GM19397 (cell line): ENCODE measurements around the gene AK1.
"Not testable (repeated sequence)": the region's sequence is repeated elsewhere in the genome, so short reads cannot be mapped to it uniquely, and the experiment has no call there.

ENCODE experiments used
- ATAC-seq: cut with Tn5 transposase; IDR thresholded peaks from one replicate; pipeline ENCODE4 v1.9.1; 2021; ENCODE audit warnings: mild to moderate bottlenecking, moderate library complexity; ENCODE audit not compliant: unreplicated experiment

AK1 gene

GRCh38 chr9:127852829-127853228, 24.6 kb downstream of the AK1 start:
- no peak for ATAC-seq

DNA sequence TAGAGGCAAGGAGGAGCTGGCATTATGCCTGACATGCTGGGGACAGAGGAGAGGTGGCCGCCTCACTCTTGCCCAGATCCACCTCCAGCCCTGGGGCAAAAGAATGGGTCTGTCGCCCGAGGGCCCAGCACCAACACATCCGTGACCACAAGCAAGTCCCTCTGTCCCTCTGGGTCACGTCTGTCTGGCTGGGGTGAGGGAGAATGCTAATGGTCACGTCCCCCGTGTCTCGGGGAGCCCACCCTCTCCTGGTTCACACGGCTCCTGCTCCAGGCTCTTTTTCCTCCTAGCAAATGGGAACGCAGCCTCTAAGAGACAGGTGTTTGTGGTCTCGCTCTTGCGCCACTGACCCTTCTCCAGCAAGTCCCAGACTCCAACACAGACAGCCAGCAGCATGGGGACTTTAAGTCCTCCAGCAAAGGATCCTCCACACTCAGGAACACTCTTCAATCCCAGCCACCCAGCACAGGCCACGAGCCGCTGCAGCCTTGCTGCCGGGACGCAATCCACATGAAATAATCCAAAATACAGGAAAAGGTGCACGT, 27.1 kb downstream of the AK1 start:
- no peak for ATAC-seq

- no peak for ATAC-seq
These were observed 28.5 kb downstream of the AK1 start for GRCh38 chr9:127848756-127849504.

GRCh38 chr9:127847833-127848755, 29.4 kb downstream of the AK1 start:
- no peak for ATAC-seq

DNA sequence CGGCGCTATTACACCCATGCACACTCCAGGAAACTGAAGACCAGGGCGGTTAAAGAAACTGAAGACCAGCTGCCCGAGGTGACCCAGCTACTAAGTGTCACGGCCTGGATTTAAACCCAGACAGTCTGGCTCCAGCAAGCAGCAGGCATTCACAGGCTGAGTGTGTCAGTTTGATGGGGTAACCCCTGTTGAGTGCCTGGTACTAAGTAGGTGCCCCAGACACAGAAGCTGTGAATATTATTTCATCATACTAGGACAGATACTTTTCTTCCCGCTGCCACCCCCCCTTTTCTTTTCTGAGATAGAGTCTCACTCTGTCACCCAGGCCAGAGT, 30.3 kb downstream of the AK1 start:
- no peak for ATAC-seq

- no peak for ATAC-seq
These were observed 30.9 kb downstream of the AK1 start for GRCh38 chr9:127846443-127847177.

GRCh38 chr9:127845619-127846018, 31.9 kb downstream of the AK1 start:
- not testable (repeated sequence) for ATAC-seq

DNA sequence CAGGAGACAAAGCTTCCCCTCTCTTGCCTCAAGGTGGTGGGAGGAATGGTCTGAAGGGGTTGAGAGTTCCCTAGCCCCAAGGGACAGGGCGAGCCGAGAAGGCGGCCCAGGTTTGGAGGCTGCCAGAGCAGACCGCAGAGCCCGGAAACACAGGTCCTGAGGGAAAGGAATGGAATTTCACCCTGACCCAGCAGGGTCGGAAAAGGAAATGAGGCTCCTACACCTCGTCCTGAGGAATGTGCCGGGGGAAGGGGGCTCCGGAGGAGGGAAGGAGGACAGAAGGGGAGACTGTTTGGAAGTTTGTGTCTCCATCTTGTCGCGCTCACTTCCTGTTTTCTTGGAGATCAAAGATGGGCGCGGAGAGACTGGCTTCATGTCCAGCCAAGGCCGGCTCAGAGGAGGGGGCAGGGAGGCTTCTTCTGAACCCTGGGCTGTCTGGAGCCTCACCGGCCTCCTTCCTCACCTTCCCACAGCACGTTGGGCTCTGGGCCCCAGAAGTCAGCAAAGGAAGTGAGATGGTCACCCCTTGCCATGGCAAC, 32.6 kb downstream of the AK1 start:
- ATAC-seq = no peak

DNA sequence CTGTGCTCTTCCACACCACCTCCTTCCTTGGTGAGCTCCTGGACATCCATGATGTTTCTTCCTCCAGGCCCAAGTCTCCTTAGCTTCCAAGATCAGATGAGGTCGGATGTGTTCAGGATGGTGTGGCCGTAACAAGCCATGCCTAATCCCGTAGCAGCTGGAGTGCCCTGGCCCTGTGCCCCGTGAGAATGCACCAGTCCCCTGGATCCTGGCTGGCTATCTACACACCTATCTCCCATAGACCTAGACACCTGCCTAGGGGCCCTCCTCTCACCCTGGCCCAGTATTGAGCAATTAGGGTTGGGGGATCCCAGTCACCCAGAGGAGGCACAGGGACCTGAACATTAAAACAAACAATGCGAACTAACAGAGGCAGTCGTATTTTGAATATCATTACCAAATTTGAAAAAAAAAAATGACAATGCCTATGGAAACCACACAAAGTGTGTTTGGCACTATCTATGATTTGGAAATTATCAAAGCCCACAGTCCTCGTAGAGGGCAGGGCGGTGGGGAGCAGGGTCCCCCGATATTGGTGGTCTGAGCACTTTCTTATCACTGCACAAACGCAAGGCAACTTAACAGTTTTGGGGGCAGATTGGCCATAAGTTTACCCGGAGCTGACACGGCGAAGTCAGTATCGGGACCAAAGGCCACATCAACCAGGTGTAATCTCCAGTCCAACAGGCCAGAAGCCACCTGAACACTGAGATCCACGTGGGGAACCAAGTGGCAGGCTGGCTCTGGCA, 36.2 kb downstream of the AK1 start:
- no peak for ATAC-seq

DNA sequence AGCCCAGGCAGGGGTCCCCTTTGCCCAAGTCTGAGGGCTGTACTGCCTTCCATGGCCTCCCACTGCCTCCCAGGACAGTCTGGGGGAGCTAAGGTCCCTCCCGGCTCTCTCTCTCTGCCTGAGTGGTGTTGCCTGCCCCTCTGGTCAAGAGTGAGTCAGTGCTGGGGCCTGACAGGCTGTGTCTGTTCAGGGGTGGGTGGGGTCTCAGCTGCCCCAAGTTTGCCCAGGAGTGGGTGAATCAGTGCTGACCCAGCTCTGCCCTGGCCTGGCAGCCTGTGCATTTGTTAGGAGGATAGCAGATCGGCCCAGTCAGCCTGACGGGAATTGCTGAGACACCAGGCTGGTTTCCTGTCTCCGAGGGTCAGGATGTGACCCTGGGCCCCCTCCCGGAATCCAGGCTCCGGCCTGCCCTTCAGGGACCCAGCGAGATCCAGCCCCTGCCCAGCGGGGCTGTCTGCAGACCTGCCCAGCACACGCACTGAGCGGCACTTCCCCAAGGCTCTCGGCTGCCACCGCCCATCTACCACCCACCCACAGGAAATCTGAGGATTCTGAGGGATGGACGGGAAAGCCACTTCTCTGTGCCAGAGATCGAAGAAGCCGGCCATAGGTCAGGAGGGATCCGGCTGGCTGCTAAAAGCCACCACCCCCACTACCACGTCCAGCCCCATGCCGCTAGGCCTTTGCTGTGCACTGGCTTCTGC, 38.9 kb downstream of the AK1 start:
- no peak for ATAC-seq

GRCh38 chr9:127837346-127837745, 40.1 kb downstream of the AK1 start:
- no peak for ATAC-seq

- ATAC-seq = not testable (repeated sequence)
These were observed 40.9 kb downstream of the AK1 start for GRCh38 chr9:127836561-127836960.

DNA sequence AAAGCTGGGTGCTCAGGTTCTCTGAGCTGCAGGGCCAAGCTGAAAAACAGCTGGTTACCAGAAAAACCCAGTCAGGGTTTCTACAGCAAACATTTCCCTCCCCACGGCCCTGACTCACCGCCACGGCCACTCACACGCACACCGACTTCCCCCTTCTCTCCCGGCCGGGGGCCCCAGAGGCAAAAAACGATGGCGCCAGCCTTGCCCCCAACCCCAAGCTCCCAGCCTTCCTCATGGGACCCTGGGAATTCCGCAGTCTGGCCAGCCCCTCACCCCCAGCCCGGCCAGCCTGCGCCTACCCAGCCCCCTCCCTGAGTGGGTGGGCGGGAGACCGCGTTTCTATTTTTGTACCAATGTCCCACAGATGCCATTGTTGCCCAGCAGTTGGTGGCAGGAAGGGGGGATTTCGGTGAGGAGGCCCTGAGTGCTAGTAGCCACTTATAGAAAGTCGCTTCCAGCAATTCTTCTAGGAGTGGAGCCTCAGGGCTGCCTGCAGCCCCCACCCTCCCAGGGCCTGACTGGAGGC, 41.4 kb downstream of the AK1 start:
- ATAC-seq = no peak

DNA sequence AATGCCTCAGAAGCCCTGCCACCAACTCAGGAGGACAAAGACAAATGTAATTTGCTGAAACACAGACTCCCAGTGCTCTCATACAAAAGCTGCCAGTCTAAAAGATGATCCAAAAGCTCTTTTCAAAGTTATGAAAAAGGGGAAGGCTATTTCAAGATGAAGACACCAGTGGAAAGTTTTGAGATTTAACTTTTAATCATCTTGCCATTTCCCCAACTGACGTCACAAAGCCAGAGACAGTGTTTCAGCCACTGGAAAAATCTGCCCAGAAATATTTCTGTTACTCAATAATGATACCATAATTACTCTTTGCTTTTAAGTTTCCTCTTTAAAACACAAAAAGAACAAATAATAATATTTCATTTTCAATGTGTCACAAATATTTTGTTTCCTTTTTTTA, 43.9 kb downstream of the AK1 start:
- ATAC-seq = no peak

DNA sequence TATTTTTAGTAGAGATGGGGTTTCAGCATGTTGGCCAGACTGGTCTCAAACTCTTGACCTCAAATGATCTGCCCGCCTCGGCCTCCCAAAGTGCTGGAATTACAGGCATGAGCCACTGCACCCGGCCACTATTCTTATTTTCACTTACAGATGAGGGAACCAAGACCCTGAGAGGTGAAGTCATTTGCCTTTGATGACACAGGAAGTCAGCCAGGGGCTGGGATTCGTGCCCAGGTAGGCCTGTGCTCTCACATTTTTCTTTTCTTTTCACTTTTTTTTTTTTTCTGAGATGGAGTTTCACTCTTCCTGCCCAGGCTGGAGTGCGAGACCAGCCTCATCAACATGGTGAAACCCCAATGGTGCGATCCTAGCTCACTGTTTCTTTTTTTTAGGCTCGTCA, 45.2 kb downstream of the AK1 start:
- ATAC-seq = no peak

GRCh38 chr9:127829205-127829906, 48.1 kb downstream of the AK1 start:
- ATAC-seq = no peak

GRCh38 chr9:127828262-127829031, 49.0 kb downstream of the AK1 start:
- ATAC-seq = no peak
